ENCODE data around the gene PDCD7. TPM values are rescaled to one million over a fixed set of nuclear protein-coding genes. Genes with fewer than 3 reads are reported as not detected.

The PDCD7 gene
- total RNA-seq, 4 donors from 2014 or later, result 21.0 to 33.5 (median 27.0) TPM

GRCh38 chr15:65082303-65082953 is 51.2 kb downstream of the PDCD7 start:
- WGBS, 2 donors, result 8 to 15% methylated on average over 7 of the region's 7 CpGs
- intact Hi-C loops (cut with DNase I; ENCODE audit: low total_unique reads), result no loop called here
- no peak for DNase-seq (ENCODE audit: low spot score in 2 of 2)
- TF ChIP-seq POLR2A (IDR thresholded peaks at IDR 0.05) (no peak), CTCF (IDR thresholded peaks at IDR 0.05) (no peak)
- no peak overlapping the region for H3K4me3 ChIP-seq (ENCODE audit: low read depth, poor library complexity, severe bottlenecking)

DNA sequence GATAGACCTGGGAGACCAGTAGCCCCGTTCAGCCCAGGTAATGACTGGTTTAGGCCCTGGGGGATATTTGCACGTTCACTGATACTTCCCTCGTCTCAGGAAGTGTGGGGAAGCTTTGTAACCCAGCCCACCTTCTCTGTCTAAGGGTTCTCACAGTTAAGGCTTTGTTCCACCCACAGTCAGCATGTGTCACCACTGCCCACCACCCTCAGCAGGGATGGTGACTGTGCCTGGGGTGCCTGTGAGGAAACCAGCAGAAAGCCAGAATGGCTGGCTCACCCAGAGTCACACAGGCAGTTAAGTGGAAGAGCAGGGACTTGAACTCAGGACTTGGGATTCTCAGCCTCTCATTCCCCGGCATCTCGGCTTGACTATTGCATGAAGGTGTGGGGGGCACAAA is 51.9 kb downstream of the PDCD7 start:
- DNase-seq (ENCODE audit: low spot score in 2 of 2), result no peak
- H3K4me3 ChIP-seq (ENCODE audit: low read depth, poor library complexity, severe bottlenecking), result no peak overlapping the region
- intact Hi-C loops (cut with DNase I; ENCODE audit: low total_unique reads), result no loop called here
- TF ChIP-seq CTCF (IDR thresholded peaks at IDR 0.05), result no peak
- TF ChIP-seq POLR2A (IDR thresholded peaks at IDR 0.05), result no peak
- WGBS, 2 donors, result 78 to 82% methylated on average over 5 of the region's 5 CpGs

GRCh38 chr15:65081270-65081669 is 52.3 kb downstream of the PDCD7 start:
- no peak for DNase-seq (ENCODE audit: low spot score in 2 of 2)
- H3K4me3 ChIP-seq (ENCODE audit: low read depth, poor library complexity, severe bottlenecking), result no peak overlapping the region
- 65 to 76% methylated on average over 6 of the region's 6 CpGs for WGBS, 2 donors
- TF ChIP-seq POLR2A (IDR thresholded peaks at IDR 0.05) (no peak), CTCF (IDR thresholded peaks at IDR 0.05) (no peak)
- intact Hi-C loops (cut with DNase I; ENCODE audit: low total_unique reads), result no loop called here

GRCh38 chr15:65079580-65079979 is 54.0 kb downstream of the PDCD7 start:
- intact Hi-C loops (cut with DNase I; ENCODE audit: low total_unique reads), result no loop called here
- TF ChIP-seq CTCF (IDR thresholded peaks at IDR 0.05), result no peak
- H3K4me3 ChIP-seq (ENCODE audit: low read depth, poor library complexity, severe bottlenecking), result no peak overlapping the region
- WGBS, 2 donors, result 66 to 78% methylated on average over 5 of the region's 5 CpGs
- DNase-seq (ENCODE audit: low spot score in 2 of 2), result no peak

GRCh38 chr15:65077981-65078352 is 55.6 kb downstream of the PDCD7 start:
- intact Hi-C loops (cut with DNase I; ENCODE audit: low total_unique reads), result no loop called here
- H3K4me3 ChIP-seq (ENCODE audit: low read depth, poor library complexity, severe bottlenecking), result no peak overlapping the region
- DNase-seq (ENCODE audit: low spot score in 2 of 2), result no peak
- no peak for TF ChIP-seq POLR2A (IDR thresholded peaks at IDR 0.05)
- TF ChIP-seq CTCF (IDR thresholded peaks at IDR 0.05), result no peak
- 27 to 33% methylated on average over 13 to 17 of the region's 24 CpGs for WGBS, 2 donors
